Stimulated activated naive B cell treated with anti-CD40 and anti-IgM and Interleukin-4, amounts not matched to agents 10 μg/mL and 1 μg/mL and 100 μg/mL, for 72 hours (primary cell): Measurements from ENCODE around the gene RSPH3.

Experiments
- ATAC-seq, 2 donors: fragments of 150-1000 bp; cut with Tn5 transposase; replicated peaks; 2 replicates each; pipeline ENCODE4 v1.10.0; 2021; ENCODE audit warnings: moderate library complexity in 1 of 2
- DNase-seq: peaks from one replicate; pipeline ENCODE4 v3.0.0; 2021
- H3K27ac Mint-ChIP-seq: one replicate; pipeline ENCODE4 v1.8.0; 2022; ENCODE audit warnings: mild to moderate bottlenecking, mixed read lengths
- H3K27me3 Mint-ChIP-seq, 2 donors: one replicate each; pipeline ENCODE4 v1.8.0; 2022; ENCODE audit warnings: mixed read lengths in 2 of 2
- H3K36me3 Mint-ChIP-seq, 2 donors: one replicate each; pipeline ENCODE4 v1.8.0; 2022; ENCODE audit warnings: mixed read lengths in 2 of 2, mild to moderate bottlenecking in 1 of 2
- H3K4me1 Mint-ChIP-seq, 2 donors: one replicate each; pipeline ENCODE4 v1.8.0; 2022; ENCODE audit warnings: mixed read lengths in 2 of 2, mild to moderate bottlenecking in 1 of 2
- H3K4me3 Mint-ChIP-seq, 2 donors: one replicate each; pipeline ENCODE4 v1.8.0; 2022; ENCODE audit warnings: mild to moderate bottlenecking in 2 of 2, mixed read lengths in 2 of 2, moderate library complexity in 1 of 2
- H3K9me3 Mint-ChIP-seq, 2 donors: one replicate each; pipeline ENCODE4 v1.8.0; 2022; ENCODE audit warnings: mixed read lengths in 2 of 2, mild to moderate bottlenecking in 1 of 2

Gene RSPH3

GRCh38 chr6:158947284-158947683, 52.7 kb downstream of the RSPH3 start:
- Mint-ChIP-seq H3K27ac (no peak overlapping the region), H3K4me1 (no peaks in the 10 kb centered on the region), H3K27me3 (no peaks in the 10 kb centered on the region), H3K36me3 (peaks cover 4% of the 10 kb centered on the region in 2 donors), H3K4me3 (no peak overlapping the region), H3K9me3 (peaks cover 3 to 8% of the 10 kb centered on the region in 2 donors)
- DNase-seq: no peak
- no peak for ATAC-seq

GRCh38 chr6:158943380-158944032, 56.5 kb downstream of the RSPH3 start:
- DNase-seq (no peak), ATAC-seq (no peak)
- H3K9me3 Mint-ChIP-seq: peaks cover 2 to 9% of the 10 kb centered on the region in 2 donors
- H3K36me3 Mint-ChIP-seq: peaks cover 4% of the 10 kb centered on the region in 2 donors
- no peaks in the 10 kb centered on the region for H3K27me3 Mint-ChIP-seq
- no peak overlapping the region for H3K27ac Mint-ChIP-seq
- H3K4me1 Mint-ChIP-seq: peaks cover 15 to 16% of the 10 kb centered on the region in 2 donors
- H3K4me3 Mint-ChIP-seq: no peak overlapping the region

GRCh38 chr6:158942349-158942748, 57.7 kb downstream of the RSPH3 start:
- H3K36me3 Mint-ChIP-seq: peaks cover 4% of the 10 kb centered on the region in 2 donors
- peaks cover 21 to 22% of the 10 kb centered on the region in 2 donors for H3K4me1 Mint-ChIP-seq
- H3K4me3 Mint-ChIP-seq: no peak overlapping the region
- ATAC-seq (no peak), DNase-seq (no peak)
- no peak overlapping the region for H3K27ac Mint-ChIP-seq
- peaks cover 2 to 9% of the 10 kb centered on the region in 2 donors for H3K9me3 Mint-ChIP-seq
- no peaks in the 10 kb centered on the region for H3K27me3 Mint-ChIP-seq

- H3K27me3 Mint-ChIP-seq: no peaks in the 10 kb centered on the region
- no peak for DNase-seq
- H3K27ac Mint-ChIP-seq: no peak overlapping the region
- H3K36me3 Mint-ChIP-seq: peaks cover 4% of the 10 kb centered on the region in 2 donors
- peaks cover 2 to 9% of the 10 kb centered on the region in 2 donors for H3K9me3 Mint-ChIP-seq
- peaks cover 21 to 22% of the 10 kb centered on the region in 2 donors for H3K4me1 Mint-ChIP-seq
- H3K4me3 Mint-ChIP-seq: no peak overlapping the region
- ATAC-seq: no peak
These were observed 58.8 kb downstream of the RSPH3 start for GRCh38 chr6:158941246-158941645.

- Mint-ChIP-seq H3K36me3 (peaks cover 4% of the 10 kb centered on the region in 2 donors), H3K4me1 (peaks cover 21 to 22% of the 10 kb centered on the region in 2 donors), H3K9me3 (peaks cover 2 to 9% of the 10 kb centered on the region in 2 donors), H3K27me3 (no peaks in the 10 kb centered on the region), H3K4me3 (peak overlapping the region; percentile 85), H3K27ac (peak overlapping the region; percentile 77)
- DNase-seq (peak; percentile 15), ATAC-seq (peak; percentile 71 to 73)
These were observed 60.5 kb downstream of the RSPH3 start for GRCh38 chr6:158939255-158940159.

GRCh38 chr6:158938811-158939254, 61.2 kb downstream of the RSPH3 start:
- Mint-ChIP-seq H3K4me3 (peak overlapping the region; percentile 85), H3K9me3 (peaks cover 2 to 9% of the 10 kb centered on the region in 2 donors), H3K27me3 (no peaks in the 10 kb centered on the region), H3K27ac (peak overlapping the region; percentile 77), H3K4me1 (peaks cover 21 to 22% of the 10 kb centered on the region in 2 donors), H3K36me3 (peaks cover 4% of the 10 kb centered on the region in 2 donors)
- DNase-seq (peak; percentile 17), ATAC-seq (peak; percentile 84 to 89)

GRCh38 chr6:158938220-158938619, 61.8 kb downstream of the RSPH3 start:
- ATAC-seq (no peak), DNase-seq (no peak)
- Mint-ChIP-seq H3K27ac (peak overlapping the region; percentile 38), H3K4me1 (peaks cover 21 to 22% of the 10 kb centered on the region in 2 donors), H3K27me3 (no peaks in the 10 kb centered on the region), H3K36me3 (peaks cover 2 to 4% of the 10 kb centered on the region in 2 donors), H3K9me3 (peaks cover 0 to 9% of the 10 kb centered on the region in 2 donors), H3K4me3 (peak overlapping the region; percentile 11 to 26)

- Mint-ChIP-seq H3K4me3 (no peak overlapping the region), H3K27ac (no peak overlapping the region), H3K36me3 (no peaks in the 10 kb centered on the region), H3K27me3 (no peaks in the 10 kb centered on the region), H3K4me1 (peaks cover 13% of the 10 kb centered on the region in 2 donors), H3K9me3 (no peaks in the 10 kb centered on the region)
- DNase-seq (no peak), ATAC-seq (no peak)
These were observed 65.8 kb downstream of the RSPH3 start for GRCh38 chr6:158934157-158934556.

- DNase-seq: no peak
- no peaks in the 10 kb centered on the region for H3K9me3 Mint-ChIP-seq
- no peak overlapping the region for H3K4me3 Mint-ChIP-seq
- H3K4me1 Mint-ChIP-seq: peaks cover 3 to 4% of the 10 kb centered on the region in 2 donors
- no peaks in the 10 kb centered on the region for H3K36me3 Mint-ChIP-seq
- H3K27ac Mint-ChIP-seq: no peak overlapping the region
- ATAC-seq: no peak
- no peaks in the 10 kb centered on the region for H3K27me3 Mint-ChIP-seq
These were observed 66.9 kb downstream of the RSPH3 start for GRCh38 chr6:158933079-158933595.

GRCh38 chr6:158928068-158928467, 71.9 kb downstream of the RSPH3 start:
- H3K9me3 Mint-ChIP-seq: peaks cover 0 to 2% of the 10 kb centered on the region in 2 donors
- H3K36me3 Mint-ChIP-seq: no peaks in the 10 kb centered on the region
- H3K4me3 Mint-ChIP-seq: no peak overlapping the region
- H3K27ac Mint-ChIP-seq: no peak overlapping the region
- peaks cover 0 to 1% of the 10 kb centered on the region in 2 donors for H3K4me1 Mint-ChIP-seq
- DNase-seq (no peak), ATAC-seq (no peak)
- no peaks in the 10 kb centered on the region for H3K27me3 Mint-ChIP-seq

GRCh38 chr6:158926414-158926813, 73.6 kb downstream of the RSPH3 start:
- DNase-seq (no peak), ATAC-seq (no peak)
- Mint-ChIP-seq H3K4me1 (peaks cover 0 to 4% of the 10 kb centered on the region in 2 donors), H3K9me3 (peaks cover 0 to 2% of the 10 kb centered on the region in 2 donors), H3K4me3 (no peak overlapping the region), H3K36me3 (no peaks in the 10 kb centered on the region), H3K27me3 (no peaks in the 10 kb centered on the region), H3K27ac (no peak overlapping the region)

GRCh38 chr6:158924499-158925455, 75.2 kb downstream of the RSPH3 start:
- peaks cover 0 to 8% of the 10 kb centered on the region in 2 donors for H3K4me1 Mint-ChIP-seq
- no peaks in the 10 kb centered on the region for H3K27me3 Mint-ChIP-seq
- H3K27ac Mint-ChIP-seq: no peak overlapping the region
- no peak for DNase-seq
- no peak for ATAC-seq
- H3K9me3 Mint-ChIP-seq: peaks cover 0 to 2% of the 10 kb centered on the region in 2 donors
- H3K36me3 Mint-ChIP-seq: no peaks in the 10 kb centered on the region
- no peak overlapping the region for H3K4me3 Mint-ChIP-seq

- no peak for ATAC-seq
- Mint-ChIP-seq H3K4me1 (peaks cover 0 to 8% of the 10 kb centered on the region in 2 donors), H3K27ac (no peak overlapping the region), H3K27me3 (no peaks in the 10 kb centered on the region), H3K9me3 (peaks cover 0 to 2% of the 10 kb centered on the region in 2 donors), H3K36me3 (no peaks in the 10 kb centered on the region), H3K4me3 (no peak overlapping the region)
- DNase-seq: no peak
These were observed 76.0 kb downstream of the RSPH3 start for GRCh38 chr6:158923805-158924498.
